GM19455 (cell line): ENCODE measurements around the gene COL5A1.
"Not testable (repeated sequence)": the region's sequence is repeated elsewhere in the genome, so short reads cannot be mapped to it uniquely, and the experiment has no call there.

ENCODE experiments used
- ATAC-seq: cut with Tn5 transposase; IDR thresholded peaks from one replicate; pipeline ENCODE4 v1.9.1; 2021; ENCODE audit not compliant: unreplicated experiment

The COL5A1 gene

GRCh38 chr9:134847752-134848432 is 206.3 kb downstream of the COL5A1 start:
- ATAC-seq = no peak

- no peak for ATAC-seq
Observed at GRCh38 chr9:134848504-134848903, 206.9 kb downstream of the COL5A1 start.

GRCh38 chr9:134850611-134851010 is 209.0 kb downstream of the COL5A1 start:
- no peak for ATAC-seq

DNA sequence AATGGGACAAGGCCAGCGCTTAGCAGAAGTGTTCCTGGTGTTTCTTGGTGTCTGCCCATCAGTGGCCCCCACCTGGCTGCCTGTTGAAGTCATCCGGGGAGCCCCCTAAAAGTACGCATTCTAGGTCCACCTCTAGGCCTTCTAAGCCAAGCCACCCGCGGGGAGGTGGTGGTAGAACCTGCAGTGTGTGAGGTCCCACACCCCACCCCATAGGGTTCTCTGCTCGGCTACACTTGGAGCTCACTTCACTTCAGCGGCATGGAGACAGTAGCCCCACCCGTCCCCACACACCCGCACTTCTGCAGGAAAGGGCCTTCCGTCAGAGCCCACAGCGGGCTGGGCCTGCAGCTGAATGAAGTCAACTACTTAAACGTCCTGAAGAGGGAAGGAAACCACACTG is 209.4 kb downstream of the COL5A1 start:
- ATAC-seq = no peak

GRCh38 chr9:134852906-134853654 is 211.5 kb downstream of the COL5A1 start:
- ATAC-seq = no peak

DNA sequence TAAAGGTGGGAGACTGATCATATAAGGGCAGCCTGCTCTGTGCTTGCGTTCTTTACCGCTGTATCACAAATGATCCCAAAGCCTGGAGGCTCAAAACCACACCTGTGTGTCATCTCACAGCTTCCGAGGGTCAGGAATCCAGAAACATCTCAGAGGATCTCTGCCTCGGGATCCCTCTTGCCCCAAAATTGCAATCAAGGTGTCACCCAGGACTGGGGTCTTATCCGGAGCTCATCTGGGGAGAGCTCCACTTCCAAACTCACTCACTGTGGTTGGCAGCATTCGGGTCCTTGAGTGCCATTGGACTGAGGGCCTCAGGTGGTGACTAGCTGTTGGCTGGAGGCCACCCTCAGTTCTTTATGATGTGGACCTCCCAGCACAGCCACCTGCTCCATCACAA is 212.3 kb downstream of the COL5A1 start:
- no peak for ATAC-seq

DNA sequence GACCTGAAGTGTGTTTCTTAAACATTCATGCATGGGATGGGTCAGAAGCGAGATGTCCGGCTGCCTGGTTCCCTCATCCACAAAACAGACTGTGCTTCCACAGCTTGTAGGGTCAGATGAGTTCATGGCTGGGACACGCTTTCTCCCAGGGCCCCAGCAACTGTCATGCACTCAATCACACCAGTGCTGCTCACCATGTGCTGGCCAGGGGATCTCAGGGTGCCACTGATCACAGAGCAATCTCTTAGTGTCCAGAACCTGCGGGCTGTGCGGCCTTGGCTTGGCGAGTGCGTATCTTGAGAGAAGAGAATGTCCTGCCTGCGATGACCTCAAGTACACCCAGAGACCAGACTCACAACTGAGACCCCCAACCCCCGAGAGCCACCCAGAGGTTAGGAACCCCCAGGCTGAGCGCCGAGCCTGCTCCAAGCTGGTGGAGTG is 213.0 kb downstream of the COL5A1 start:
- ATAC-seq = no peak

DNA sequence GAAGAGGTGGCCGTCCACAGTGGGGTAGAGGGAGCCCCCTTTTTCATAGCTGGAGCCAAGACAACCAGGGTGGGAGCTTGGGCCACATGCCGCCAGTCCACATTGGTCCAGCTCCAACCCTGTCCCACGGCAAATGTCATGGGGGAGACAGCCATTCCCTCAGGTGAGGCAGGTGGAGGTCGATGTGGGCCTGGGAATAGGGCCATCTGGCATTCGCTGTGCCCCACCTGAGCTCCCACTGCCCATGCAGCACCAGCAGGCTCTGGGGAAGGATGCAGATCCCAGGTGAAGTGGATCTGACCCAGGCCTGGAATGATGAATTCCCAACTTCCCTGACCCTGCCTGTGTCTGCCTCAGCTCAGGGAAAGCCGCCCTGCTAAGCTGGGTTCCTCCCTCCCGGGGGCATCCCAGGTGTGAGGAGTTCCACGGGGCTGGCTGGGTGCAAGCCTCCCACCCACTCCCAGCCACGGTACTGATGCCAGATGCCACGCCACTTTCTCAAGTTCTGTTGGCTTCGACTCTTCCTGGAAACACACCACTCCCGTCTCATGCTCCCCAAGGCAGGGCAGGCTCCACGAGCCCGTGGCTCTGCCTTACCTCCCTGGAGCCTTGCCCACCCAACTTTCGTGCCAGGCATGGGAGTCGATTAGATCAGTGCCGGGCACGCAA is 213.8 kb downstream of the COL5A1 start:
- no peak for ATAC-seq

DNA sequence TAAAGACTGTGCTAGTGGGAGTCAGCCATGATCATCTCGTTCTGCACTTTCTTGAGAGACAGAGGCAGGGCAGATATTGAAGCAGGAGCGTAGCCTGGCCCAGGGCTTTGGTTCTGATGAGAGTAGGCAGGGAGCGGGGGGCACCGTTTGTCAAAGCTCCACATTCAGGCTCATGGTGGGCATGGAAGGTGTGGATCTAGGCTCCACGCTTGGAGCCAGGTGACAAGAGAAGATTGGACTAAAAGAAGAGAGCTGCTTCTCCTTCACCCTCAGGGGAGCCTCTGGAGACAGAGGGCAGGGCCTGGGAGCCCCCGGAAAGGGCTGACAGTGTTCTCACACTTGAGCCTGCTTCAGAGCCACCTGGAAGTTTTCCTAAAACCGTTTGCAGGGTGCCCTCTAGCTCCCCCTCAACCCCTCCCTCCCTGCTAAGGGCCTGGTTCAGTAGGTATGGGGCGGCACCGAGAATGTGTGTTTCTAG is 214.3 kb downstream of the COL5A1 start:
- ATAC-seq = no peak

GRCh38 chr9:134857451-134857850 is 215.8 kb downstream of the COL5A1 start:
- not testable (repeated sequence) for ATAC-seq

DNA sequence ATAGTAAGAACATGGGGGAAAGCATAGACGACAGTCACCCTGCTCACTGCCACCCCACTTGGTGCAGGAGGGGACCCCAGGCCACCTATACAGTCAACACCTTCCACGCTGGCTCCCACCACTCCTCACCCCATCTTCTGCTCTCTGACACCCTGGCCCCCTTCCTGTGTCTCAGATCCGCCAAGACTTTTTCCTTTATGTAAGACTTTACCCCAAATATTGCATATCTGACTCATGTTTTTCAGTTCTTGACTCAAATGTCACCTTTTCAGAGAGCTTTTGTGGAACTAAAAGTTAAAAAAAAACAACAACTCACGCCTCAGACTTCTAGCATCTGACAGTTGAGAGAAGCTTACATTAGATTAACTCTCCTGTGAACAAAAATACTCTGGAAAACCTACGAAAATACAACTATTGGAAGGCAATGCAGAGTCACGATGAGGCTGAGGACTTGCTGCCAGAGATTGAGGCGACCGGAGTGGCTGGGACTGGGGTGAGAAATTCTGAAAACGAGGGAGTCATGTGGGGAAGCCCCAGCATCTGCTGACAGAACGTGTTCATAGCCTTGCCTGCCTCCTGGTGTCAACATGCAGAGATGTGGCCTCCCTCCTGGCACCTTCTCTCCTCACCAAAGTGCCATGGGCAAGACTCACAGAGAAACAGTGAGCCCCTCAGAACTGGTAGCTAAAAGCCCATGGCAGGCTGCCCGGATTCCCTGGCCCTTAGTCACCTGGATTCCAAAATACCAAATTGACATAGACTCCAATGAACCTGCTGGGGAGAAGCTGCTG is 216.6 kb downstream of the COL5A1 start:
- peak; percentile 56 for ATAC-seq

- no peak for ATAC-seq
Observed at GRCh38 chr9:134860510-134860909, 218.9 kb downstream of the COL5A1 start.

DNA sequence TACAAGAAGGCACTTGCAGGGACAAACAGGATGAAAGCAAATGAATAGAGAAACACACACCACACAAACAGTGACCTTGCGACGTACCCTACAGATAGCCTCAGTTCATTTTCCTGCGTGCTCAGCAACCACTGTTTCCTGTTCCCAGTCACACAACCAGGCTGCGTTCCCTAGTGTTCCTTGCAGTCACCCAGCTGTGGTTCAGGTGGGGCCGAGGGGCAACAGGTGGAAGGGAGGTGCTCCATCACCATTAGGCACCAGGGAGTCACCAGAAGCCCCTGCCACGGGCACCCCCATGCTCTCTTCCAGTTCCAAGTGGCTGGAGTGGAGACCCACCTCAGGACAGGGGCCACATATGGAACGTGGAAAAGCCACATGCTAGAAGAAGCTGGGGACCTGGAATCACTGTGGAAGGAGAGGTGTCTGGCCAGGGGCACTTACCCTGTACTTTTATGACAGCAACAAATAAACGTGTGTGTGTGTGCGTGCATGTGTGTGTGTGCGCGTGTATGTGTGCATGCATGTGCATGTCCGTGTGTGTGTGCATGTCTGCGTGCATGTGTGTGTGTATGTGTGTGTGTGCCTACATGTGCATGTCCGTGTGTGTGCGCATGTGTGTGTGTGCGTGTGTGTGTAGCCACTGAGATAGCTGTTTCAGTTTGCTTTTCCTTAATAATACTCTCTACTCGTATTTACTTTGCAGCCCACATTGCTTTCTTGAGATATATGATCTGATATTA is 220.2 kb downstream of the COL5A1 start:
- ATAC-seq = no peak

DNA sequence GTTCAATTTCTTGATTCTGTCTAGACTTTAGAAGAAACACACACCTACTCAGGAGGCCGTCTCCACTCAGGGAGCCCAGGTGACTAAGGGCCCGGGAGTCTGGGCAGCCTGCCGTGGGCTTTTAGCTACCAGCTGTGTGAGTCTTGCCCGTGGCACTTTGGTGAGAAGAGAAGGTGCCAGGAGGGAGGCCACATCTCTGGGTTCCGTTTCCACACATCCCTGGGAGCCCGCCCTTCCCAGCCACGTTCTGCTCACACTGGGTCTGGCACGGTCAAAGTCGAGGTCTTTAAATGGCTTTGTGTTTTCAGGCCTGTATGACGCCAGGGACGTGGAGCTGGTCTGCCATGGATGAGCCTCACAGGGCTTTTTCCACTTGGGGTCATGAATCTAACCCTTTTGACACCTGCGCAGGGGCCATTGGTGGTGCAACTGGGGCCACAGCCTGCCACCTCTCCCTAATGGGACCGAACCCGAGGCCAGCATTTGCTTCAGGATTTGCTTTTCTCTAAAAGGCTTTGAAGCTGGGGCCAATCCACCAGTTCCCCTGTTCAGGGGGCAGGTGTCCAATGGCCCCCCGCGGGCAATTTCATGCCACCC is 221.8 kb downstream of the COL5A1 start:
- no peak for ATAC-seq

DNA sequence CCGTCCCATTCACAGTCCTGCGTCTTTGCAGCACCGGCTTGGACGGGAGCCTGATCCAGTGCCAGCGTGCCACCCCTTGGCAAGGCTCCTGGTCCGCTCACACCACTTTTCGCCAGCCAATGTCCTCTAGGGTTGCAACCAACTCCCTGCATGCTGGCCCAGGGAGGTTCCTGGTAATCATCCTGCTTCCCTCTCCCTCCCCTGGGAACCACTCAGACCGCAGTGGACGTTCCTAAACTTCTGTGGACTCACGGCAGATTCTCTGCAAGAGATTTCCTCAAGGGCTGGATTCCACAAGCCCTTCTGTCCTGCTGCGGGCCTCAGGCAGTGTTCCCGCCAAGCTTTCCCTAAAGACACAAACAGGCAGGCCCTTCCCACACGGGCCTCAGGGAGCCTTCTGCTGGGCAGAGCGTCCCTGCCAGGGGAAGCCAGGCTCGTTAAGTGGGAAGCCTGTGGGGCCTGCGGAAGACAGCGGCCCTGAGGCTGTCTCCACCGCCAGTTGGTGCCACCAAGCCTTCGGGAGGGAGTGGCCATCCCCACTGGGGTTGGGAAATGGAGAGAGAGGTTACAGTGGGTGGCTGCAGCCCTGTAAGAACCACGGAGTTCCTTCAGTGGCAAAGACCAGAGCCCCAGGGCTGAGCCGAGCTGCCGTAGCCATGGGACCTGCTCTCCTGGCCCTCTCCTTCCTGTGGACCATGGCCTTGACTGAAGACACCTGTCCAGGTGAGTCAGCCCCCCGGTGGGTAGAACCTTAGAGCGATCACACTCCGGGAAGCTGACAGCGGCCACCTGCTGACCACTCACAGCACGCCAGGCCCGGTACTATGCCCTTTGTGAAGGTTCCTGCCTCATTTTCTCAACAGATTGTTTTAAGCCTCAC is 222.6 kb downstream of the COL5A1 start:
- ATAC-seq = no peak

DNA sequence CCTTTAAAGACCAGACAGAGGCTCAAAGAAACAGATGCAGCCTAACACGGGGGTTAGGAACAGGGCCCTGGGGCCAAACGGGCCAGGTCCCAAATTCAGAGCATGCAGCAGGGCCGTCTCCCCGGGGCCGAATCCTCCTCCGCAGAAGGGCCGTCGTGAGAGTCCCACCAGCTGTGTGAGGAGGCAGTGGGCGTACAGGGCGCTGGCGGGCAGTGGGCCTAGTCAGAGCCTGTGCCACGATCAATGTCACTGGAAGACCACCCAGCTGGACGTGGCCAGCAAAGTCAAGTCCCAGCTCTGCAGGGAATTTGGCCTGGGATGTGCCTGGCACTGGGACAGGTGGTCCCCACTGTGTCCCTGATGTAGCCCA is 223.2 kb downstream of the COL5A1 start:
- no peak for ATAC-seq

DNA sequence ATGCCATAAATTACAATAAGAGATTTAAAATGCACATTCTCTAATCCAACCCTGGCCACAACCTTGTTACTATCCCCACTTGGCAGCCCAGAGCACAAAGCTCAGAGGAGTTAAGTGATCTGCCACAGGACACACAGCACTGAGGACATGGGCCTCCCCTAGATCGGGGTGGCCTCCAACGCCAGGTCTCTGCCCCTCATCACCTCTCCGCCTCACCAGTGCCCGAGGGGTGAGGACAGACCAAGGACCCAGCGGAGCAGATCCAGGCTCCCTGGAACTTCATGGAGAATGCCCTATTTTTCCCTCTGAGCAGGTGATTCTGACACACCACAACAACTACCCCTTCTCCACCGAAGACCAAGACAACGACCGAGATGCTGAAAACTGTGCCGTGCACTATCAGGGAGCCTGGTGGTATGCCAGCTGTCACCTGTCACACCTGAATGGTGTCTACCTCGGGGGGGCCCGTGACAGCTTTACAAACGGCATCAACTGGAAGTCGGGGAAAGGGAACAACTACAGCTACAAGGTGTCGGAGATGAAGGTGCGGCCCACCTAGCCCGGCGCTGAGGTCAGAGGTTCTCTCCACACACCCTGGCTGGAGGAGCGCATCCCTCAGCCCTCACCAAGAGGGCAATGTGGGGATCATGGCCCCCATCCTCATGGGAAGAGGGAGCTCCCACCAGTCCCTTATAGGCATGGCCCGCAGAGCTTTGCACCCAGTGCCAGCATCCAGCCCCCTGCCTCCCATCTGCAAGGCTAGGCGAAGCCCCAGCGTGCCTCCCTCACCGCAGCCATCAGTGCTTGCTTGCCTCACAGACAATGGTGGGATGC is 226.5 kb downstream of the COL5A1 start:
- no peak for ATAC-seq
